Measurements from ENCODE around the gene KCNQ5.

DNA sequence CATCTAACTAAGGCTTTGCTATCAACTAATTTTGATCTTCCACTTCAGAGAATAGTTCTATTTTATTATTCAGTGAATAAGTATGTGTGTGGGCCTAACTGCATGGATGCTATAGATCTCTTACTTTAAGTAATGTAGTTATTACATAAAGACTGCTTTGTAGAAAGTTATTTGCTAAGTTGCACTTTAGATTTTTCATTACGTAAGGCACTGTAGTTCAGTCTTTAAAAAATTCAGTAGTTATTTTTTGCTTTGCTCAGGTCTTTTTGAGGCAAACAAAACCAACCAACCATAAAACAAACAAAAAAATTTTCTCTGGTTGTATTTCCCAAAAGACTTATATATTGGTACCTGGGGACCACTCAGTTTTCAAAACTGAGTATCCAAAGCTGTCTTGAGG lies 53.0 kb downstream of the KCNQ5 start:
- TF ChIP-seq EZH2 (IDR thresholded peaks at IDR 0.05; ENCODE audit: low read length, missing control alignments) = no peak
- TF ChIP-seq, protein P1, sequence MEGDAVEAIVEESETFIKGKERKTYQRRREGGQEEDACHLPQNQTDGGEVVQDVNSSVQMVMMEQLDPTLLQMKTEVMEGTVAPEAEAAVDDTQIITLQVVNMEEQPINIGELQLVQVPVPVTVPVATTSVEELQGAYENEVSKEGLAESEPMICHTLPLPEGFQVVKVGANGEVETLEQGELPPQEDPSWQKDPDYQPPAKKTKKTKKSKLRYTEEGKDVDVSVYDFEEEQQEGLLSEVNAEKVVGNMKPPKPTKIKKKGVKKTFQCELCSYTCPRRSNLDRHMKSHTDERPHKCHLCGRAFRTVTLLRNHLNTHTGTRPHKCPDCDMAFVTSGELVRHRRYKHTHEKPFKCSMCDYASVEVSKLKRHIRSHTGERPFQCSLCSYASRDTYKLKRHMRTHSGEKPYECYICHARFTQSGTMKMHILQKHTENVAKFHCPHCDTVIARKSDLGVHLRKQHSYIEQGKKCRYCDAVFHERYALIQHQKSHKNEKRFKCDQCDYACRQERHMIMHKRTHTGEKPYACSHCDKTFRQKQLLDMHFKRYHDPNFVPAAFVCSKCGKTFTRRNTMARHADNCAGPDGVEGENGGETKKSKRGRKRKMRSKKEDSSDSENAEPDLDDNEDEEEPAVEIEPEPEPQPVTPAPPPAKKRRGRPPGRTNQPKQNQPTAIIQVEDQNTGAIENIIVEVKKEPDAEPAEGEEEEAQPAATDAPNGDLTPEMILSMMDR (conservative IDR thresholded peaks at IDR 0.05 in 1 of 2, IDR thresholded peaks at IDR 0.05 in 1 of 2; ENCODE audit: low read depth in 1 of 2, low read length in 2 of 2) = no peak
